GM23338 (cell line): Measurements from ENCODE around the gene RAB17. TPM values are rescaled to one million over a fixed set of nuclear protein-coding genes. Genes with fewer than 3 reads are reported as not detected.

Experiments
- CREB1 ChIP-seq: fragments of 250-450 bp; sonication (Bioruptor Pico); IDR thresholded peaks from 2 replicates; pipeline ENCODE4 v1.5.0; 2020; ENCODE audit warnings: low read depth, mild to moderate bottlenecking, moderate library complexity
- EZH2phosphoT487 ChIP-seq: fragments of 200-600 bp; sonication (generic); IDR thresholded peaks from one replicate; pipeline ENCODE4 v1.8.1; 2018; ENCODE audit warnings: antibody characterized with exemption; ENCODE audit not compliant: unreplicated experiment
- JUNB ChIP-seq: IDR thresholded peaks from one replicate; pipeline ENCODE4 v1.6.1; 2016; ENCODE audit warnings: antibody characterized with exemption; ENCODE audit not compliant: unreplicated experiment
- NANOG ChIP-seq: IDR thresholded peaks from 2 replicates; pipeline ENCODE4 v1.6.1; 2016; ENCODE audit warnings: antibody characterized with exemption, borderline replicate concordance
- POLR2AphosphoS5 ChIP-seq: IDR thresholded peaks from 2 replicates; pipeline ENCODE4 v1.6.1; 2016; ENCODE audit warnings: antibody characterized with exemption, low read depth
- ZNF114 ChIP-seq: fragments of 250-450 bp; sonication (Bioruptor Pico); IDR thresholded peaks from 2 replicates; pipeline ENCODE4 v1.5.0; 2020; ENCODE audit warnings: mild to moderate bottlenecking, moderate library complexity
- ZNF331 ChIP-seq: fragments of 250-450 bp; sonication (Bioruptor Pico); IDR thresholded peaks from 2 replicates; pipeline ENCODE4 v1.5.0; 2020; ENCODE audit warnings: low read depth, mild to moderate bottlenecking, moderate library complexity
- polyA plus RNA-seq: library from polyadenylated mRNA; unstranded; fragments of >200 nt; fragmentation: Nextera tagmentation; extraction: Ambion mirVana; gene quantifications from 2 replicates; pipeline ENCODE4 v1.2.1, GENCODE V29; 2016
- total RNA-seq: library from RNA; depleted of rRNA; stranded (reverse); fragments of >200 nt; shearing (Covaris generic); gene quantifications from 2 replicates; pipeline ENCODE4 v1.2.3, GENCODE V29; 2014
- TF ChIP-seq, protein P1 (sequence below): fragments of 250-450 bp; sonication (Bioruptor Pico); IDR thresholded peaks from 2 replicates; pipeline ENCODE4 v1.5.0; 2020; ENCODE audit warnings: mild to moderate bottlenecking, moderate library complexity
- TF ChIP-seq, protein P2 (sequence below): IDR thresholded peaks from 2 replicates; pipeline ENCODE4 v1.6.1; 2016; ENCODE audit warnings: antibody characterized with exemption
- TF ChIP-seq, protein P3 (sequence below): IDR thresholded peaks from one replicate; pipeline ENCODE4 v1.6.1; 2018; ENCODE audit warnings: antibody characterized with exemption; ENCODE audit not compliant: unreplicated experiment

The RAB17 gene
- total and polyA plus RNA-seq, 2 experiments from 2014 or later = 22.4 to 26.9 TPM

- TF ChIP-seq, protein P1, sequence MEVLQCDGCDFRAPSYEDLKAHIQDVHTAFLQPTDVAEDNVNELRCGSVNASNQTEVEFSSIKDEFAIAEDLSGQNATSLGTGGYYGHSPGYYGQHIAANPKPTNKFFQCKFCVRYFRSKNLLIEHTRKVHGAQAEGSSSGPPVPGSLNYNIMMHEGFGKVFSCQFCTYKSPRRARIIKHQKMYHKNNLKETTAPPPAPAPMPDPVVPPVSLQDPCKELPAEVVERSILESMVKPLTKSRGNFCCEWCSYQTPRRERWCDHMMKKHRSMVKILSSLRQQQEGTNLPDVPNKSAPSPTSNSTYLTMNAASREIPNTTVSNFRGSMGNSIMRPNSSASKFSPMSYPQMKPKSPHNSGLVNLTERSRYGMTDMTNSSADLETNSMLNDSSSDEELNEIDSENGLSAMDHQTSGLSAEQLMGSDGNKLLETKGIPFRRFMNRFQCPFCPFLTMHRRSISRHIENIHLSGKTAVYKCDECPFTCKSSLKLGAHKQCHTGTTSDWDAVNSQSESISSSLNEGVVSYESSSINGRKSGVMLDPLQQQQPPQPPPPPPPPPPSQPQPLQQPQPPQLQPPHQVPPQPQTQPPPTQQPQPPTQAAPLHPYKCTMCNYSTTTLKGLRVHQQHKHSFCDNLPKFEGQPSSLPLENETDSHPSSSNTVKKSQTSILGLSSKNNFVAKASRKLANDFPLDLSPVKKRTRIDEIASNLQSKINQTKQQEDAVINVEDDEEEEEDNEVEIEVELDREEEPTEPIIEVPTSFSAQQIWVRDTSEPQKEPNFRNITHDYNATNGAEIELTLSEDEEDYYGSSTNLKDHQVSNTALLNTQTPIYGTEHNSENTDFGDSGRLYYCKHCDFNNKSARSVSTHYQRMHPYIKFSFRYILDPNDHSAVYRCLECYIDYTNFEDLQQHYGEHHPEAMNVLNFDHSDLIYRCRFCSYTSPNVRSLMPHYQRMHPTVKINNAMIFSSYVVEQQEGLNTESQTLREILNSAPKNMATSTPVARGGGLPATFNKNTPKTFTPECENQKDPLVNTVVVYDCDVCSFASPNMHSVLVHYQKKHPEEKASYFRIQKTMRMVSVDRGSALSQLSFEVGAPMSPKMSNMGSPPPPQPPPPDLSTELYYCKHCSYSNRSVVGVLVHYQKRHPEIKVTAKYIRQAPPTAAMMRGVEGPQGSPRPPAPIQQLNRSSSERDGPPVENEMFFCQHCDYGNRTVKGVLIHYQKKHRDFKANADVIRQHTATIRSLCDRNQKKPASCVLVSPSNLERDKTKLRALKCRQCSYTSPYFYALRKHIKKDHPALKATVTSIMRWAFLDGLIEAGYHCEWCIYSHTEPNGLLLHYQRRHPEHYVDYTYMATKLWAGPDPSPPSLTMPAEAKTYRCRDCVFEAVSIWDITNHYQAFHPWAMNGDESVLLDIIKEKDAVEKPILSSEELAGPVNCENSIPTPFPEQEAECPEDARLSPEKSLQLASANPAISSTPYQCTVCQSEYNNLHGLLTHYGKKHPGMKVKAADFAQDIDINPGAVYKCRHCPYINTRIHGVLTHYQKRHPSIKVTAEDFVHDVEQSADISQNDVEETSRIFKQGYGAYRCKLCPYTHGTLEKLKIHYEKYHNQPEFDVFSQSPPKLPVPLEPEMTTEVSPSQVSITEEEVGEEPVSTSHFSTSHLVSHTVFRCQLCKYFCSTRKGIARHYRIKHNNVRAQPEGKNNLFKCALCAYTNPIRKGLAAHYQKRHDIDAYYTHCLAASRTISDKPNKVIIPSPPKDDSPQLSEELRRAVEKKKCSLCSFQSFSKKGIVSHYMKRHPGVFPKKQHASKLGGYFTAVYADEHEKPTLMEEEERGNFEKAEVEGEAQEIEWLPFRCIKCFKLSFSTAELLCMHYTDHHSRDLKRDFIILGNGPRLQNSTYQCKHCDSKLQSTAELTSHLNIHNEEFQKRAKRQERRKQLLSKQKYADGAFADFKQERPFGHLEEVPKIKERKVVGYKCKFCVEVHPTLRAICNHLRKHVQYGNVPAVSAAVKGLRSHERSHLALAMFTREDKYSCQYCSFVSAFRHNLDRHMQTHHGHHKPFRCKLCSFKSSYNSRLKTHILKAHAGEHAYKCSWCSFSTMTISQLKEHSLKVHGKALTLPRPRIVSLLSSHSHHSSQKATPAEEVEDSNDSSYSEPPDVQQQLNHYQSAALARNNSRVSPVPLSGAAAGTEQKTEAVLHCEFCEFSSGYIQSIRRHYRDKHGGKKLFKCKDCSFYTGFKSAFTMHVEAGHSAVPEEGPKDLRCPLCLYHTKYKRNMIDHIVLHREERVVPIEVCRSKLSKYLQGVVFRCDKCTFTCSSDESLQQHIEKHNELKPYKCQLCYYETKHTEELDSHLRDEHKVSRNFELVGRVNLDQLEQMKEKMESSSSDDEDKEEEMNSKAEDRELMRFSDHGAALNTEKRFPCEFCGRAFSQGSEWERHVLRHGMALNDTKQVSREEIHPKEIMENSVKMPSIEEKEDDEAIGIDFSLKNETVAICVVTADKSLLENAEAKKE (CRISPR knock-in tag) = no peak
- TF ChIP-seq POLR2AphosphoS5 (no peak), EZH2phosphoT487 (no peak), JUNB (no peak), CREB1 (CRISPR knock-in tag) (no peak), NANOG (no peak), ZNF331 (no peak), ZNF114 (CRISPR knock-in tag) (no peak)
- TF ChIP-seq, protein P2, sequence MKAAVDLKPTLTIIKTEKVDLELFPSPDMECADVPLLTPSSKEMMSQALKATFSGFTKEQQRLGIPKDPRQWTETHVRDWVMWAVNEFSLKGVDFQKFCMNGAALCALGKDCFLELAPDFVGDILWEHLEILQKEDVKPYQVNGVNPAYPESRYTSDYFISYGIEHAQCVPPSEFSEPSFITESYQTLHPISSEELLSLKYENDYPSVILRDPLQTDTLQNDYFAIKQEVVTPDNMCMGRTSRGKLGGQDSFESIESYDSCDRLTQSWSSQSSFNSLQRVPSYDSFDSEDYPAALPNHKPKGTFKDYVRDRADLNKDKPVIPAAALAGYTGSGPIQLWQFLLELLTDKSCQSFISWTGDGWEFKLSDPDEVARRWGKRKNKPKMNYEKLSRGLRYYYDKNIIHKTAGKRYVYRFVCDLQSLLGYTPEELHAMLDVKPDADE = no peak
- TF ChIP-seq, protein P3, sequence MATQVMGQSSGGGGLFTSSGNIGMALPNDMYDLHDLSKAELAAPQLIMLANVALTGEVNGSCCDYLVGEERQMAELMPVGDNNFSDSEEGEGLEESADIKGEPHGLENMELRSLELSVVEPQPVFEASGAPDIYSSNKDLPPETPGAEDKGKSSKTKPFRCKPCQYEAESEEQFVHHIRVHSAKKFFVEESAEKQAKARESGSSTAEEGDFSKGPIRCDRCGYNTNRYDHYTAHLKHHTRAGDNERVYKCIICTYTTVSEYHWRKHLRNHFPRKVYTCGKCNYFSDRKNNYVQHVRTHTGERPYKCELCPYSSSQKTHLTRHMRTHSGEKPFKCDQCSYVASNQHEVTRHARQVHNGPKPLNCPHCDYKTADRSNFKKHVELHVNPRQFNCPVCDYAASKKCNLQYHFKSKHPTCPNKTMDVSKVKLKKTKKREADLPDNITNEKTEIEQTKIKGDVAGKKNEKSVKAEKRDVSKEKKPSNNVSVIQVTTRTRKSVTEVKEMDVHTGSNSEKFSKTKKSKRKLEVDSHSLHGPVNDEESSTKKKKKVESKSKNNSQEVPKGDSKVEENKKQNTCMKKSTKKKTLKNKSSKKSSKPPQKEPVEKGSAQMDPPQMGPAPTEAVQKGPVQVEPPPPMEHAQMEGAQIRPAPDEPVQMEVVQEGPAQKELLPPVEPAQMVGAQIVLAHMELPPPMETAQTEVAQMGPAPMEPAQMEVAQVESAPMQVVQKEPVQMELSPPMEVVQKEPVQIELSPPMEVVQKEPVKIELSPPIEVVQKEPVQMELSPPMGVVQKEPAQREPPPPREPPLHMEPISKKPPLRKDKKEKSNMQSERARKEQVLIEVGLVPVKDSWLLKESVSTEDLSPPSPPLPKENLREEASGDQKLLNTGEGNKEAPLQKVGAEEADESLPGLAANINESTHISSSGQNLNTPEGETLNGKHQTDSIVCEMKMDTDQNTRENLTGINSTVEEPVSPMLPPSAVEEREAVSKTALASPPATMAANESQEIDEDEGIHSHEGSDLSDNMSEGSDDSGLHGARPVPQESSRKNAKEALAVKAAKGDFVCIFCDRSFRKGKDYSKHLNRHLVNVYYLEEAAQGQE = no peak
Measured at GRCh38 chr2:237604391-237604790, 13.9 kb upstream of the RAB17 start (continued).
